Pulmonary artery endothelial cell (primary cell): ENCODE results near the gene FHIP1A. TPM values are rescaled to one million over a fixed set of nuclear protein-coding genes. Genes with fewer than 3 reads are reported as not detected.
"Not testable (repeated sequence)": the region's sequence is repeated elsewhere in the genome, so short reads cannot be mapped to it uniquely, and the experiment has no call there.

Experiments
- DNase-seq: peaks from one replicate; pipeline ENCODE4 v3.0.0-alpha.2; 2011; ENCODE audit warnings: low read depth, low spot score
- total RNA-seq: library from RNA; depleted of rRNA; stranded (reverse); fragments of >200 nt; gene quantifications from 2 replicates; pipeline ENCODE4 v1.2.3, GENCODE V29; 2014

FHIP1A gene
- total RNA-seq = 0.42 and 0.59 TPM in 2 replicates

DNA sequence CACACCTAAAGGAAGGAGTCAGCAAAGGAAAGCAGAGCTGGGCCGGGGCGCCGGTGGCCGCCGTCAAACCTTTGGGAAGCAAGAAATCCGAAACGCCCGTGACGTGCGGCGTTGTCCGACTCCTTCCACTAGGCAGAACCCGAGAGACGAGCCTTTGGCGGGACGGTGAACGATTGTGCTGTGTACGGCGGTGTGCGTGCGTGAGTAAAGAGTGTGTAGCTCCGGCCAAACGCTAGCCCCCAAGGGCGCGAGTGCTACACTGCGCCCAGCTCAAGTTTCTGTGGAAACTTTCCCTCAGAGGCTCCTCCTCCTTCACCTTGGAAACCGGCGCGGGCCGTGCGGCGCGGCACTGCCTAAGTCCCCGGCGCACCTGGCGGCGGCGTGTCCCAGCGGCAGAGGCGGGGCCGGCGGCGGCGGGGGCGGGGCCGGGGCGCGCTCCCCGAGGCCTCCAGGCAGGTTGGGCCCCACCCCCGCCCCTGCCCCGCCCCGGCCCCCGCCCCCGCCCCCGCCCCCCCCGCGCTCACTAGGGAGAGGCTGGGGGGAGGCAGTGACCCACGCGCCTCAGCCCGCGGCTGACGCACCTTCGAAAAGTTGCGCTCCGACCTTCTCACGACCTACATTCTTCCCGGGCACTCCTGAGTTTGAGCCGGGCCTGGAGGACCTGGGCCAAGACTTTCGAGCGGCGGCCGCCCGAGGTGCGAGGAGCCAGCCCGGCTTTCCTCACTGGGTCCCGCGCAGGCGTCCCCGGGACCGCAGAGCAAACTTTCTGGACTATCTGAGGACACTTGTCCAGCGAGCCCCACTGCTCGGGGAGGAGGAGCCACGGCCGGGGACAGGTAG lies at the start of gene FHIP1A:
FHIP1A (plus strand) TSS at position 547 of the 840 bp plus-strand sequence. CDS start 157,084 bp downstream, outside the sequence.
- DNase-seq = no peak

DNA sequence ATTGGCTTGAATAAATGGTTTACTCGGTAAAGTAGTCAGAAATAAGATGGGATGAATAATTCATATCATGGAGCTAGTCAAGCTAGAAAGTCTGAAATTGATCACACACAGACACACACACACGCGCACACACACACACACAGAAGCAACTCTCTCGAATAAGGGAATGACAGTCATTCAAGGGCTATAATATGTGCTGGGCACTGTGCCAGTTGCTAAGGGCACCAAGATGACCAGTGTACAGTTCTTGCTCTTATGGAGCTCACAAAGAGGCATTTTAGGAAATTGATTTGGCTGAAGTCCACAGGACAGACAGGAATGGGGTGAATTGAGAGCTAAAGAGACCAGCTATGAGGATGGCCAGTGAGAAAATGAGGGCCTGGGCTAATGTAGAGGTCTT lies 49.4 kb upstream of the FHIP1A start:
- no peak for DNase-seq

DNA sequence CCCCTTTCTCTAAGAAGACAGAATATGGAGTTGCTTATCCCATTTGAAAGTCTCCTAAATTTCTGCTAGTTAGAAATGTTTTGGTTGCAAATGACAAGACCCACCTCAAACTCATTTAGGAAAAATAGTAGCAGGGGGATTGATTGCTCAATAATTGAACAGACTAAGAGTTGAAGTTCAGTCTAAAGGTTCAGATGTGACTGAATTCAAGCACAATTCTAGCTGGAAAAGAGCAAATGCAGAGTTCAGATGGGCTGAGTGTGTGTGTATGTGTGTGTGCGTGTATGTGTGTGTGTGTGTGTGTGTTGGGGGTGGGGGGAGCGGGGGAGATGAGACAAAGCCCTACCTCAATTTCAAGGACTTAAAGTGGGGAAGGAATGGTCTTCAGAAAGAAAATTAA lies 47.9 kb upstream of the FHIP1A start:
- DNase-seq = no peak

DNA sequence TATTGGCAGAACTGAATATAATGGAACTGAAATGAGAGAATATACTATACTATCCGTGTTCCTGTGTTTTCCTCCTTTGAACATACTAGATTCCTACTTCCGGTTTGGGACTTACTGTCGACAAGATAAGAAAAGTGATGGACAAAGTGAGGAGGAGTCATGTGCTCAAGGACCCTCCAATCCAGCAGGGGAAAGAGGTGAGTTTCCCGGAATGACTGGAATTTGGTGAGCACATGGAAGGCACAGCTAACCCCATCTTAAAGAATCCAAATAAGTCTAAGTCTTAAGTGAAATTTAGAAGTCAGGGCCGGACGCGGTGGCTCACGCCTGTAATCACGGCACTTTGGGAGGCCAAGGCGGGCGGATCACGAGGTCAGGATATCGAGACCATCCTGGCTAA lies 47.0 kb upstream of the FHIP1A start:
- no peak for DNase-seq

DNA sequence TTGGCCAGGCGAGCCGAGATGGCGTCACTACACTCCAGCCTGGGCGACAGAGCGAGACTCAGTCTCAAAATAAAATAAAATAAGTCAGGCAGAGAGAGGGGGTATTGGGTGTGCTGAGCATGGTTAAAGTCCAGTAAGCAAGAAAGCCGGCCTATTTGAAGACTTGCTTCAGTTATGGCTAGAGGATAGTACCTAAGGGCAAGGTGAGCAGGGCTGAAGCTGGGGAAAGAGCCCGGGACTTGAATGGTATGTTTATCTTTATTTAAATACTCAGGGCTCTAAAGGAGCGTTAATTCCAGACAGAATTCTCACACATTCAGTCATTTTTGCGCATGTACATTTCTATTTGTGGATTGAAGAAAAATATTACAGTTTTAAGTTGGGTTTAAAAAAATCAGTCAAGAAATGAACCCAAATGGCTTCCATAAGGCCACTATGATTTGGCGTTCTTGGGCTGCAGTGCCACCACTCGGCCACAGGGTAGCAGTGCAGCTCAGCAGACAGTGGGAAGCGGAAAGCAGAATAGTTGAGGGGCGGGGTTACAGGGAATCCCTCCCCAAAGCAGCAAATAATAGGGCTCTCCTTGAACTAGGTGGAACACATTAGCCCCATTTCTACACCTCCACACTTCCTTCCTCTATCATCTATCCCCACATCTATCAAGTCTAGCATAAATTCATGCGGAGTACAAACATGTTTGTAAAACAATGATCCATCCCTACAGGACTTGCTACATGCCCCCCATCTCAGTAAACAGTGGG lies 46.4 kb upstream of the FHIP1A start:
- DNase-seq = peak; percentile 45

DNA sequence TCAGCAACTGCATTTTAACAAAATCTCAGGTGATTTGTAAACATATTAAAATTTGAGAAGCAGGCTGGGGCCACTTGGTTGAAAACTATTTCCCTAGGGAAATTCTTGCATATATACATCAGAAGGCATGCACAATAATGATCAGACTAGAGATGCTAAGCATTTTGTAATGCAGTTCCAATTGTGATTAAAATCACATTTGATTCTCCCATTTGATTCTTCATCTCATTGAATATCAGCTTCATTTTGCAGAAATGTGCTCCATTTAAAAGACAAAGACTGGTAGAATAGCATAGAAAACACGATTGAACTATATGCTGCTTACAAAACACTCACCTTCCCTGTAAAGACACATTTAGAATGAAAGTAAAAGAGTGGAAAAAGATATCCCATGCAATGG lies 32.4 kb upstream of the FHIP1A start:
- DNase-seq = no peak

DNA sequence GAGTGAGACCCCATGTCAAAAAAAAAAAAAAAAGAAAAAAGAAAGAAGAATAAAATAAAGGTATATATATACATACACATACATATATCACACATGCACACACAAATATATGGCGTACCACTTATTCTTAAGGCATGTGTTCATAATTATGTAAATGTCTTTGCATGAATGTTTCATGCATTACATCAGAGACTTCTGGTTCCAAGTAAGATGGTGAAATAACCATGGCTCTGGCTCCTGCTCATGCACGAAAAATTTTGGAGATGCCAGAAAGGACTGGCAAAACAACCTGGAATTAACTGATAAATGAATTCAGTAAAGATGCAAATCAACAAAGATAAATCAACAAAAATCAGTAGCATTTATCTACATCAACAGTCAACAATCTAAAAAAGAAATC lies 19.7 kb upstream of the FHIP1A start:
- DNase-seq = no peak

DNA sequence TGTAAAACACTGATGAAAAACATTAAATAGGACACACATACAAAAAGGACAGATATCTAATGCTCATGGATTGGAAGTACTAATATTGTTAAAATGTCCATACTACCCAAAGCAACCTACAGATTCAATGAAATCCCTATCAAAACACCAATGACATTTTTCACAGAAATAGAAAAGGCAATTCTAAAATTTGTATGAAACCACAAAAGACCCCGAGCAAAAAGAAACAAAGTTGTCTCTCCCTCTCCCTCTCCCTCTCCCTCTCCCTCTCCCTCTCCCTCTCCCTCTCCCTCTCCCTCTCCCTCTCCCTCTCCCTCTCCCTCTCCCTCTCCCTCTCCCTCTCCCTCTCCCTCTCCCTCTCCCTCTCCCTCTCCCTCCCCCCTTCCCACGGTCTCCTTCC lies 19.2 kb upstream of the FHIP1A start:
- not testable (repeated sequence) for DNase-seq

DNA sequence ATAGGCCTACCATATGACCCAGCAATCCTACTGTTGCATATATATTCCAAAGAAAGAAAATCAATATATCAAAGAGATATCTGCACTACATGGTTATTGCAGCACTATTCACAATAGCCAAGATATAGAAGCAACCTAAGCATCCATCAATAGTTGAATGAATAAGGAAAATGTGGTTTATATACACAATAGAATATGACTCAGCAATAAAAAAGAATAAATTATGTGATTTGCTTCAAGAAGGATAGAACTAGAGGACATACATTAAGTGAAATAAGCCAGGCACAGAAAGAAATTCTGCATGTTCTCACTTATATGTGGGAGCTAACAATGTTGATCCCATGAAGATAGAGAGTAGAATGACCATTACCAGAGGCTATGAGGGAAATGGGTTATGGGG lies 13.1 kb upstream of the FHIP1A start:
- DNase-seq = no peak

DNA sequence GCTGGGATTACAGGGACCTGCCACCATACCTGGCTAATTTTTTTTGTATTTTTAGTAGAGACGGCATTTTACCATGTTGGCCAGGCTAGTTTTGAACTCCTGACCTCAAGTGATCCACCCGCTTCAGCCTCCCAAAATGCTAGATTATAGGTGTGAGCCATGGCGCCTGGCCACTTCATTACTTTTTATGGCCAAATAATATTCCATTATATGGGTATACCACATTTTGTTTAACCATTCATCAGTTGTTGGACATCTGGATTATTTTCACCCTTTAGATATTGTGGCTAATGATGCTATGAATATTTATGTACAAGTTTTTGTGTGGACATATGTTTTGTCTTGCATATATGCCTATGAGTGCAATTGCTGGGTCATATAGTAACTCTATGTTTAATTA lies 8.6 kb upstream of the FHIP1A start:
- no peak for DNase-seq

DNA sequence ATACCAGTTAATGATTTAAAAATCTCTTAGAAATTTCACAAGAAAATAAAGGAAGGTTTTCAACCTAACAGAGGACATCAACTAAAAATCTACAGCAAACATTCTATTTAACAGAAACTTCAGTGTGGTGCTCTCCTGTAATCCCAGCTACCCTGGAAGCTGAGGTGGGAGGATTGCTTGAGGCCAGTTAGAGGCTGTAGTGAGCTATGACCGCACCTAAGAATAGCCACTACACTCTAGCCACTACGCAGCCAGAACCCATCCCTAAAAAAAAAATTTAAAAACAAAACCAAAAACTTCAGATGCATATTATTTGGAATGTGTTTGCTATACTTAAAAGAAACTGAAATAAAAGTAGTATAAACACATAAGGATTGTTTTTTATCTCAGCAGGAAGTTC lies 7.2 kb upstream of the FHIP1A start:
- DNase-seq = no peak

DNA sequence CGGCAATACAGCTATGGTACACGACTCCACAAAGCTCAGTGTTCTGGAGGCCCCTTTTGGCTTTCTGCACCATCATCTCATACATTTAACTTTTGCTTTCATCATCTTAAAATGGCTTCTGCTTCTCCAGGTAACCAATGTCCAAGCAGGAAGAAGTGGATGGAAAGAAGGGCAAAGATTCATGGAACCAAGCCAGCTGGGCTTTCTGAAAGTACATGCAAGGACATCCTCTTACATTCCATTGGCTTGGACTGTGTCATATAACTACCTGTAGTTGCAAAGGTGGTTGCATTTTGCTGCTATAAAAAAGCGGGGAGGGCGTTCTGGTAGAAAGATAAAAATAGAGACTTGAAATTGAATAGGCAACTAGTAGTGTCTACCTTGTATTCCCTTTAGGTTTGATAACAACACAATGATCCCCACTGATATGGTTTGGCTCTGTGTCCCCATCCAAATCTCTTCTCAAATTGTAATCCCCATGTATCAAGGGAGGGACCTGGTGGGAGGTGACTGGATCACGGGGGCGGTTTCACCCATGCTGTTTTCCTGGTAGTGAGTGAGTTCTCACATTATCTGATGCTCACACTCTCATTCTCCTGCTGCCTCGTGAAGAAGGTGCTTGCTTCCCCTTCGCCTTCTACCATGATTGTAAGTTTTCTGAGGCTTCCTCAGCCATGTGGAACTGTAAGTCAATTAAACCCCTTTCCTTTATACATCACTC lies 6.7 kb upstream of the FHIP1A start:
- DNase-seq = no peak

DNA sequence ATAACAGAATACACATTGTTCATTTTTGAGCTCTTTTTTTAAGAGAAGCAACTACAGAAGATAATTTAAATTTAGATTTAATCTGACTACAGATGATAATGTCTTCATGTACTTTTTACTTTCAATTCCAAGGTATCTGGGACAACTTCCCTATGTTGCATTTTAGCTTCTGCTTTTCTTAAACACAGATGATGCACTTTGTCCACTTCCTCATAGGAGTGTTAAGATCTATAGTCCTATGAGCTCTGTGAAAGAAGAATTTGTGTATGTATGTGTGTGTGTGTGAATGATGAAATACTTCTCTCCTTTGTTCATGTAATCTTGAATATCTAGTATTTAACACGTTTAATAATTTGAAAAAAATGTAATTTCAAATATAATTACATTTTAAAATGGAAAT lies 5.3 kb upstream of the FHIP1A start:
- DNase-seq = no peak

DNA sequence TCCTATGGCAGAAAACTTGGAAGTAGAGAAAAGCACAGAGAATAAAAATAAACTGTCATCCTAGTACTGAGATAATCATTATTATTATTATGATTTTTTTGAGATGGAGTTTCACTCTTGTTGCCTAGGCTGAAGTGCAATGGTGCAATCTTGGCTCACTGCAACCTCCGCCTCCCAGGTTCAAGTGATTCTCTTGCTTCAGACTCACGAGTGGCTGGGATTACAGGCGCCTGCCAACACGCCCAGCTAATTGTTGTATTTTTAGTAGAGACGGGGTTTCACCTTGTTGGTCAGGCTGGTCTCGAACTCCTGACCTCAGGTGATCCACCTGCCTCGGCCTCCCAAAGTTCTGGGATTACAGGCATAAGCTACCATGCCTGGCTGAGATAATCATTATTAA lies 4.2 kb upstream of the FHIP1A start:
- DNase-seq = not testable (repeated sequence)

DNA sequence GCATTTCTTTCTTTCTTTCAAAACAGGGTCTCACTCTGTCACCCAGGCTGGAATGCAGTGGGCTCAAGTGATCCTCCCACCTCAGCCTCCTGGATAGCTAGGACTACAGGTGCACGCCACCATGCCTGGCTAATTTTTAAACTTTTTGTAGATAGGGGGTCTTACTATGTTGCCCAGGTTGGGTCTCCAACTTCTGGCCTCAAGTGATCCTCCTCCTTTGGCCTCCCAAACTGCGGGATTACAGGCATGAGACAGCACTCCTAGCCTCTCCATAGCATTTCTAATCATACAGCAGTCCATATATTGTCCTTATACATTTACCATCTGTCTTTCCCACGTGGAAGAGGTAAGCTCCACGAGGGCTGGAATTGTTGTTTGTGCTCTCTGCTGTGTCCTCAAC lies 2.0 kb upstream of the FHIP1A start:
- no peak for DNase-seq

DNA sequence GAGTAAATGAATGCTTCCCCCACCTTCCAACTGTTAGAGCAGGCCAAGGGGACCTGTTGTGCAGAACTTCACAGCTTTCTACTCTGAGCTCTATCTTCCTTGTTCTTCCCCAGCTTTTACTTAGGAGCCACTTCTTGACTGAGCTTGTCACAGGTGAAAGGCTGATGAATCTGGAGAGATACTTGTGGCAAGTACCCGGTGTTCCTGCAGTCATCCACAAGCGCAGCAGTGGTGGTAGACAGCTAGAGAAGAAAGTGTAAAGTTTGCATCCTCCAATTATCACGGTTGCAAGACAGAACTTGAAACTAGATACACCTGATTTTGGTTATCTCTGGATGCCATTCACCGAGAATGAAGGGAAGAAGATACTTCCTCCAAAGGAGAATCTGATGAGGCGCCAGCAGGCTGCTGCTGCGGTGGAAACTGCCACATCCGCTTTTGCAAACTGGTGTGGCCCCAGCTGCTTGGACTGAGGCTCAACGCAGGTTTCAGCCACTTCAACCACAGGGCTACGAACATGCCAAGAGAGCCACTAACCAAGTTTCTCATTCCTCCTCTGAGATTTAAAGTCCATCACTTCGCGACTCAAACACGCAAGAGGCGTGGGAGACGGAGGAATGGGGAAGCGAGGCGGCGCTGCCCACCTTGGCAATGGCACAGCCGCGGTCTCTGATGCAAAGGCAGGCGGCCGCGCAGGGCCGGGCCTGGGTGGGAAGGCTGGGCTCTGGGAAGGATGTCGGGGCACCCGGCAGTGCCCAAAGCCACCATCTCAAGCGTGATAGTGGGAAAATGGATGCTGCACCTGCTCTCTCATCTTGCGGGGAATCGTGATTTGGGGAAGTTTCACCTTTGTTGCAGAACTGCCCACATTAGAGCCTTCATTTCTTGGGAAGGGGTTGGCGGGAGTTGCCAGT lies 1.3 kb upstream of the FHIP1A start:
- DNase-seq = no peak

DNA sequence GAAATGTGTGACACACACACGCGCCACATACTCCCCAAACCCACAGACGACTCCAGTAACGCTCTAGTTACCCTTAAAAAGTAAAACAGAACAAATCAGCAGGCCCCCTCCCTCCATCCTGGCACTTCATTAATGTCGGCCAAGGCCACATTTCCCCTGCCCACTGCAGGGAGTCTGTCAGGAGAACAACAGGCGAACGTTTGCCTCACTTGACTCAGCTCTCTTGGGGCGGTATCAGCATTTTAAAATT lies 671 bp upstream of the FHIP1A start:
- no peak for DNase-seq

DNA sequence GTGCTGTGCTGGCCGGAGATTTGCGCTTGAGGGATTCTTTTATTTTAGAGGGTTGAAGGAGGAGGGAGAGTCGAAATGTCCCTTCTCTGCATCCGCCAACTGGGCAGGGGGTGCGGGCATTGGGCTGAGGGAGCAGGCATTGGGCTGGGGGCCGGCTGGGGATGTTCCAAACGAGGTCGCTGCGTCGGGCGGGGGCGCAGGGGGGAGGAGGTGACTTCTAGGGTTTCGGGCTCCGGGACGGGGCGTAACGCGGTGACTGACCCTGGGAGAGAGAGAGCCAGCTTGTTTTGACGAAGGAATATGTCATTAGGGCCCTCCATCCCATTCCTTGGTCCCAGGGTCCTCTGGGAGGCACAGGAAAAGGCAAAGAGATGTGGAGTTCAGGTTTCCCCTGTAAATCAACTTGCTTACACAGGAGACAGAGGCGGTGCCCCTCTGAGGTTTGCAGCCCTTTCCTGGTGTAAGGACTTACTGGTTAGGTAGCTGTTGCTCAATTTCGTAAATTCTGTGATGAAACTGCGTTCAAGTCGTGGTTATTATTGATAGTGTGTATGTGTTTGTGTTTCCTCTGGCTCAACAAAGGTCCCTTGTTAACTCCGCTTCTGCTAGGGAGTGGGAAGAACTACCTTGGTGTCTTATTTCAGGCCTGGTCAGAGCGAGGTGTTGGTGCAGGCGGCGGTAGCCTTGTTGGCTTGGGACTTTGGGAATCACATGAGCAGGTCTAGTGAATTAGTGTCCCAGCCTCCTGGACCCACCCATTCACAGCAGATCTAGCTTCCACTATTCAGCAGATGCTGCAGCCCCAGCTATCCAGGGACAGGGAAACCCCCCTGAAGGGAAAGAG lies 716 bp downstream of the FHIP1A start:
- no peak for DNase-seq

DNA sequence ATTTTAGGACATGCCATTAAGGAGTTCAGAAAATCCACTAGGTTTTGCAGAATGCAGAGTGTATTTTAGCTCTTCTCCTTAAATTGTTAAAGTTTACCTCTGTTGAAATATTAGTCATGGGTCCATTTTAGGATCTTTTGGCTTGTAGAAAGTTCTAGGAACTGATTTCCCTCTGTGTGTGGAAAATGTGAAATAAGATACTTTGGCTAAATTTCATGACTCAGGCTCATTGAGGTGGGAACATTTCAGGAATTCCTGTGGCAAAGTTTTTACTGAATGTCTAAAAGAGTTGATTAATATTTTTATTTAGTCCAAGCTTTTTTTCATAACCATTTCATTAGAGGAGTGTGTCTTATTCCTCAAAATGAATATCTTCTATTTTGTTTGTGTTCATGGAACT lies 7.0 kb downstream of the FHIP1A start:
- DNase-seq = no peak

DNA sequence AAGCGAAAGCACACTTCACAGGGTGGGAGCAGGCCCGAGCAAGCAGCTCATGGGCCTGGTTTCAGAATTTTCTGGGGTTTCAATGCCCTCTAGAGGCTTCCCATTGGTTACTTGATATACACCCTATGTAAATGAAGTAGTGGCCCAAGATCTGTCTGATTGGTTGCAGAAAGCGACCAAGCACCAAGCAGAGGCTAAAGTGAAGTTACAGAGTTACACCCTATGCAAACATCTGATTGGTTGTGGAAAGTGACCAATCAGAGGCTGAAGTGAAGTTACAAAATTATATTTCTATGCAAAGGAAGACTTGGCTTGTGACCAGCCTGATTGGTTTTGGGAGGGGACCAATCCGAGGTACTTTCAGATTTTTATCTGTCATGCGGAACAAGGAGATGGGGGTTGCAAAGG lies 8.2 kb downstream of the FHIP1A start:
- no peak for DNase-seq
